ENCODE results near the gene LLGL2. TPM values are rescaled to one million over a fixed set of nuclear protein-coding genes. Genes with fewer than 3 reads are reported as not detected.

LLGL2 gene
- total RNA-seq, 3 donors from 2014 or later: 4.6 to 60.2 (median 52.4) TPM

GRCh38 chr17:75561927-75562603, 36.6 kb downstream of the LLGL2 start:
- intact Hi-C loops (cut with DNase I; ENCODE audit: low total_unique reads): no loop called here
- TF ChIP-seq POLR2A (IDR thresholded peaks at IDR 0.05) (no peak), POLR2AphosphoS5 (IDR thresholded peaks at IDR 0.05) (no peak), CTCF (IDR thresholded peaks at IDR 0.05) (no peak)
- no peaks in the 10 kb centered on the region for H3K36me3 ChIP-seq

GRCh38 chr17:75563063-75563758, 37.7 kb downstream of the LLGL2 start:
- Histone ChIP-seq H3K4me3 (no peak overlapping the region), H3K4me1 (no peaks in the 10 kb centered on the region), H3K9me3 (no peaks in the 10 kb centered on the region), H3K36me3 (no peaks in the 10 kb centered on the region), H3K27me3 (no peaks in the 10 kb centered on the region), H3K27ac (no peak overlapping the region)
- intact Hi-C loops (cut with DNase I; ENCODE audit: low total_unique reads): no loop called here
- no peak for DNase-seq (ENCODE audit: low spot score in 2 of 2)
- TF ChIP-seq CTCF (IDR thresholded peaks at IDR 0.05) (no peak), POLR2AphosphoS5 (IDR thresholded peaks at IDR 0.05) (no peak), POLR2A (IDR thresholded peaks at IDR 0.05) (no peak)

More at GRCh38 chr17:75561927-75562603, 36.6 kb downstream of the LLGL2 start:
- no peak overlapping the region for H3K27ac ChIP-seq
- no peaks in the 10 kb centered on the region for H3K27me3 ChIP-seq
- no peak for DNase-seq (ENCODE audit: low spot score in 2 of 2)
- H3K9me3 ChIP-seq: no peaks in the 10 kb centered on the region
- H3K4me3 ChIP-seq: no peak overlapping the region
- peaks cover 0 to 10% of the 10 kb centered on the region in 2 donors for H3K4me1 ChIP-seq

GRCh38 chr17:75564195-75564594, 38.7 kb downstream of the LLGL2 start:
- H3K9me3 ChIP-seq: no peaks in the 10 kb centered on the region
- no peak for TF ChIP-seq POLR2A (IDR thresholded peaks at IDR 0.05)
- TF ChIP-seq POLR2AphosphoS5 (IDR thresholded peaks at IDR 0.05): no peak
- no peak for TF ChIP-seq CTCF (IDR thresholded peaks at IDR 0.05)
- no peak for DNase-seq (ENCODE audit: low spot score in 2 of 2)
- H3K36me3 ChIP-seq: no peaks in the 10 kb centered on the region
- H3K27ac ChIP-seq: no peak overlapping the region
- H3K27me3 ChIP-seq: no peaks in the 10 kb centered on the region
- intact Hi-C loops (cut with DNase I; ENCODE audit: low total_unique reads): no loop called here
- no peaks in the 10 kb centered on the region for H3K4me1 ChIP-seq
- H3K4me3 ChIP-seq: no peak overlapping the region

- Histone ChIP-seq H3K36me3 (no peaks in the 10 kb centered on the region), H3K9me3 (no peaks in the 10 kb centered on the region), H3K27ac (no peak overlapping the region), H3K4me1 (no peaks in the 10 kb centered on the region), H3K27me3 (no peaks in the 10 kb centered on the region), H3K4me3 (no peak overlapping the region)
- DNase-seq (ENCODE audit: low spot score in 2 of 2): no peak
- intact Hi-C loops (cut with DNase I; ENCODE audit: low total_unique reads): no loop called here
- TF ChIP-seq POLR2A (IDR thresholded peaks at IDR 0.05) (no peak), POLR2AphosphoS5 (IDR thresholded peaks at IDR 0.05) (no peak), CTCF (IDR thresholded peaks at IDR 0.05) (no peak)
These were observed 39.6 kb downstream of the LLGL2 start for GRCh38 chr17:75565066-75565465.

- no peaks in the 10 kb centered on the region for H3K4me1 ChIP-seq
- H3K4me3 ChIP-seq: no peak overlapping the region
- H3K36me3 ChIP-seq: no peaks in the 10 kb centered on the region
- no peak overlapping the region for H3K27ac ChIP-seq
- intact Hi-C loops (cut with DNase I; ENCODE audit: low total_unique reads): no loop called here
- H3K9me3 ChIP-seq: no peaks in the 10 kb centered on the region
- H3K27me3 ChIP-seq: no peaks in the 10 kb centered on the region
- TF ChIP-seq CTCF (IDR thresholded peaks at IDR 0.05) (no peak), POLR2A (IDR thresholded peaks at IDR 0.05) (no peak), POLR2AphosphoS5 (IDR thresholded peaks at IDR 0.05) (no peak)
- no peak for DNase-seq (ENCODE audit: low spot score in 2 of 2)
These were observed 40.1 kb downstream of the LLGL2 start for GRCh38 chr17:75565618-75566017.
